ENCODE measurements around the gene FBN2.
"Not testable (repeated sequence)": the region's sequence is repeated elsewhere in the genome, so short reads cannot be mapped to it uniquely, and the experiment has no call there.

The FBN2 gene

GRCh38 chr5:128475693-128476092 lies 62.4 kb downstream of the FBN2 start:
- no peak for DNase-seq

- no peak for DNase-seq
These were observed 65.1 kb downstream of the FBN2 start for GRCh38 chr5:128472919-128473318.

- DNase-seq, result no peak
These were observed 66.0 kb downstream of the FBN2 start for GRCh38 chr5:128472036-128472435.

- no peak for DNase-seq
These were observed 67.4 kb downstream of the FBN2 start for GRCh38 chr5:128470663-128471062.

GRCh38 chr5:128469912-128470311 lies 68.1 kb downstream of the FBN2 start:
- DNase-seq, result no peak

GRCh38 chr5:128466980-128467379 lies 71.1 kb downstream of the FBN2 start:
- no peak for DNase-seq

- DNase-seq, result no peak
These were observed 71.5 kb downstream of the FBN2 start for GRCh38 chr5:128466554-128466953.

- DNase-seq, result no peak
These were observed 73.4 kb downstream of the FBN2 start for GRCh38 chr5:128464596-128464995.

- DNase-seq, result no peak
These were observed 75.7 kb downstream of the FBN2 start for GRCh38 chr5:128462330-128462729.

- DNase-seq, result not testable (repeated sequence)
These were observed 80.7 kb downstream of the FBN2 start for GRCh38 chr5:128457147-128457915.

- DNase-seq, result no peak
These were observed 82.1 kb downstream of the FBN2 start for GRCh38 chr5:128455841-128456361.

GRCh38 chr5:128453121-128453520 lies 84.9 kb downstream of the FBN2 start:
- no peak for DNase-seq

- DNase-seq, result not testable (repeated sequence)
These were observed 90.8 kb downstream of the FBN2 start for GRCh38 chr5:128447224-128447623.

- no peak for DNase-seq
These were observed 96.1 kb downstream of the FBN2 start for GRCh38 chr5:128441941-128442350.

GRCh38 chr5:128441165-128441564 lies 96.9 kb downstream of the FBN2 start:
- no peak for DNase-seq

GRCh38 chr5:128436749-128437188 lies 101.3 kb downstream of the FBN2 start:
- DNase-seq, result no peak

GRCh38 chr5:128435861-128436260 lies 102.2 kb downstream of the FBN2 start:
- no peak for DNase-seq

- no peak for DNase-seq
These were observed 103.1 kb downstream of the FBN2 start for GRCh38 chr5:128434993-128435392.

GRCh38 chr5:128432913-128433440 lies 105.1 kb downstream of the FBN2 start:
- DNase-seq, result no peak

GRCh38 chr5:128427921-128428320 lies 110.1 kb downstream of the FBN2 start:
- no peak for DNase-seq

- DNase-seq, result no peak
These were observed 111.9 kb downstream of the FBN2 start for GRCh38 chr5:128426090-128426534.

- DNase-seq, result no peak
These were observed 113.4 kb downstream of the FBN2 start for GRCh38 chr5:128424646-128425045.

GRCh38 chr5:128422612-128423011 lies 115.4 kb downstream of the FBN2 start:
- DNase-seq, result no peak

GRCh38 chr5:128414469-128414868 lies 123.6 kb downstream of the FBN2 start:
- DNase-seq, result no peak
